GM19395 (cell line): ENCODE data around the gene HELT.

Experiments used
- ATAC-seq: cut with Tn5 transposase; IDR thresholded peaks from one replicate; pipeline ENCODE4 v1.9.1; 2021; ENCODE audit warnings: mild to moderate bottlenecking, moderate library complexity; ENCODE audit not compliant: unreplicated experiment

Gene HELT

GRCh38 chr4:185003596-185004351 lies 14.5 kb upstream of the HELT start:
- ATAC-seq: no peak

- ATAC-seq: peak; percentile 65
Observed at GRCh38 chr4:185004562-185005218, 13.6 kb upstream of the HELT start.

- peak; percentile 96 for ATAC-seq
Observed at GRCh38 chr4:185005219-185005819, 13.0 kb upstream of the HELT start.

GRCh38 chr4:185011408-185011807 lies 6.9 kb upstream of the HELT start:
- ATAC-seq: no peak

GRCh38 chr4:185013417-185014125 lies 4.7 kb upstream of the HELT start:
- no peak for ATAC-seq

- no peak for ATAC-seq
Observed at GRCh38 chr4:185015108-185015507, 3.2 kb upstream of the HELT start.

GRCh38 chr4:185016101-185016940 lies 2.0 kb upstream of the HELT start:
- no peak for ATAC-seq

- ATAC-seq: no peak
Observed at GRCh38 chr4:185016946-185017758, 1.1 kb upstream of the HELT start.

GRCh38 chr4:185018834-185019455 lies 655 bp downstream of the HELT start:
- no peak for ATAC-seq

- no peak for ATAC-seq
Observed at GRCh38 chr4:185019456-185020292, 1.4 kb downstream of the HELT start.

GRCh38 chr4:185020293-185020808 lies 2.1 kb downstream of the HELT start:
- no peak for ATAC-seq

- ATAC-seq: no peak
Observed at GRCh38 chr4:185020863-185021761, 2.8 kb downstream of the HELT start.

GRCh38 chr4:185023471-185023870 lies 5.2 kb downstream of the HELT start:
- ATAC-seq: no peak

- ATAC-seq: no peak
Observed at GRCh38 chr4:185028625-185029024, 10.3 kb downstream of the HELT start.

GRCh38 chr4:185031611-185032010 lies 13.3 kb downstream of the HELT start:
- ATAC-seq: no peak

GRCh38 chr4:185033072-185033471 lies 14.8 kb downstream of the HELT start:
- no peak for ATAC-seq

- ATAC-seq: no peak
Observed at GRCh38 chr4:185033950-185034349, 15.7 kb downstream of the HELT start.
